Measurements from ENCODE around the gene CAMTA1. TPM values are rescaled to one million over a fixed set of nuclear protein-coding genes. Genes with fewer than 3 reads are reported as not detected.

Gene CAMTA1
- total RNA-seq, 2 donors from 2014 or later: 100 to 102 TPM

GRCh38 chr1:7535016-7535415, 749.8 kb downstream of the CAMTA1 start:
- no peak for DNase-seq (ENCODE audit: low spot score)
- Histone ChIP-seq H3K9me3 (no peaks in the 10 kb centered on the region), H3K4me1 (replicated peaks) (no peaks in the 10 kb centered on the region), H3K27ac (no peak overlapping the region), H3K36me3 (no peaks in the 10 kb centered on the region), H3K27me3 (replicated peaks; ENCODE audit: insufficient read depth) (no peaks in the 10 kb centered on the region), H3K4me3 (no peak overlapping the region)
- intact Hi-C loops (cut with DNase I): no loop called here
- 80% methylated on average over 11 of the region's 11 CpGs for WGBS
- TF ChIP-seq CTCF (IDR thresholded peaks at IDR 0.05) (no peak), POLR2A (IDR thresholded peaks at IDR 0.05) (no peak), POLR2AphosphoS5 (IDR thresholded peaks at IDR 0.05) (no peak)

GRCh38 chr1:7535934-7536878, 751.0 kb downstream of the CAMTA1 start:
- Histone ChIP-seq H3K4me1 (replicated peaks) (no peaks in the 10 kb centered on the region), H3K27ac (no peak overlapping the region), H3K9me3 (no peaks in the 10 kb centered on the region), H3K36me3 (no peaks in the 10 kb centered on the region), H3K27me3 (replicated peaks; ENCODE audit: insufficient read depth) (no peaks in the 10 kb centered on the region), H3K4me3 (no peak overlapping the region)
- DNase-seq (ENCODE audit: low spot score): no peak
- TF ChIP-seq POLR2AphosphoS5 (IDR thresholded peaks at IDR 0.05) (no peak), CTCF (IDR thresholded peaks at IDR 0.05) (no peak), POLR2A (IDR thresholded peaks at IDR 0.05) (no peak)
- intact Hi-C loops (cut with DNase I): no loop called here
- WGBS: 68% methylated on average over 22 of the region's 23 CpGs

GRCh38 chr1:7536891-7537591, 751.8 kb downstream of the CAMTA1 start:
- intact Hi-C loops (cut with DNase I): no loop called here
- Histone ChIP-seq H3K36me3 (no peaks in the 10 kb centered on the region), H3K4me3 (no peak overlapping the region), H3K9me3 (no peaks in the 10 kb centered on the region), H3K27ac (no peak overlapping the region), H3K27me3 (replicated peaks; ENCODE audit: insufficient read depth) (no peaks in the 10 kb centered on the region), H3K4me1 (replicated peaks) (no peaks in the 10 kb centered on the region)
- 63% methylated on average over 20 of the region's 20 CpGs for WGBS
- TF ChIP-seq POLR2A (IDR thresholded peaks at IDR 0.05) (no peak), CTCF (IDR thresholded peaks at IDR 0.05) (no peak), POLR2AphosphoS5 (IDR thresholded peaks at IDR 0.05) (no peak)
- no peak for DNase-seq (ENCODE audit: low spot score)

GRCh38 chr1:7538033-7538432, 752.8 kb downstream of the CAMTA1 start:
- intact Hi-C loops (cut with DNase I): no loop called here
- no peak for TF ChIP-seq POLR2A (IDR thresholded peaks at IDR 0.05)
- no peak for TF ChIP-seq POLR2AphosphoS5 (IDR thresholded peaks at IDR 0.05)
- no peak for TF ChIP-seq CTCF (IDR thresholded peaks at IDR 0.05)
- Histone ChIP-seq H3K36me3 (no peaks in the 10 kb centered on the region), H3K9me3 (no peaks in the 10 kb centered on the region), H3K4me3 (no peak overlapping the region), H3K4me1 (replicated peaks) (no peaks in the 10 kb centered on the region), H3K27ac (no peak overlapping the region), H3K27me3 (replicated peaks; ENCODE audit: insufficient read depth) (no peaks in the 10 kb centered on the region)
- WGBS: 78% methylated on average over 6 of the region's 6 CpGs
- no peak for DNase-seq (ENCODE audit: low spot score)

All from prostate gland (tissue), 2 donors.